ENCODE results near the gene PARD6B. TPM values are rescaled to one million over a fixed set of nuclear protein-coding genes. Genes with fewer than 3 reads are reported as not detected.

The PARD6B gene
- total and polyA plus RNA-seq, 2 of the 4 experiments (the other 2 are of a cell fraction), result 0.17 to 0.90 TPM

GRCh38 chr20:50730765-50731054 is 670 bp upstream of the PARD6B start:
- peak overlapping the region; percentile 70 for H3K14ac ChIP-seq (replicated peaks; ENCODE audit: low read depth, low read length)
- TF ChIP-seq SMC3 (IDR thresholded peaks at IDR 0.05; ENCODE audit: low read depth, low read length) (no peak), NFE2L2 (IDR thresholded peaks at IDR 0.05; ENCODE audit: low read depth, low read length) (no peak), MAFK (IDR thresholded peaks at IDR 0.05; ENCODE audit: low read depth, low read length) (no peak), RCOR1 (IDR thresholded peaks at IDR 0.05; ENCODE audit: insufficient replicate concordance, low read length) (no peak), USF2 (IDR thresholded peaks at IDR 0.05; ENCODE audit: low read depth, low read length) (no peak), POLR2A (IDR thresholded peaks at IDR 0.05; ENCODE audit: low read depth, low read length) (no peak), CTCF (conservative IDR thresholded peaks at IDR 0.05; ENCODE audit: low read depth, low read length) (no peak), FOS (IDR thresholded peaks at IDR 0.05; ENCODE audit: low read depth, low read length) (no peak), BHLHE40 (IDR thresholded peaks at IDR 0.05; ENCODE audit: low read depth, low read length) (no peak), MXI1 (IDR thresholded peaks at IDR 0.05; ENCODE audit: borderline replicate concordance, low read depth, low read length) (no peak), ELK1 (IDR thresholded peaks at IDR 0.05; ENCODE audit: borderline replicate concordance, low read depth, low read length) (no peak), RAD21 (IDR thresholded peaks at IDR 0.05; ENCODE audit: low read length) (no peak), CEBPB (IDR thresholded peaks at IDR 0.05; ENCODE audit: low read depth, low read length) (no peak)
- no peak overlapping the region for H2BK5ac ChIP-seq (ENCODE audit: low read depth, low read length, poor library complexity, severe bottlenecking)
- DNase-seq (no peak), ATAC-seq (ENCODE audit: low read depth) (no peak)
- peaks cover 16% of the 10 kb centered on the region for H3K9me1 ChIP-seq (ENCODE audit: insufficient read depth, low read length)
- WGBS, 2 experiments (ENCODE audit: extremely low coverage in 2 of 2, insufficient read length in 1 of 2), result 1% methylated on average over 25 of the region's 35 CpGs; no CpG with 5 or more reads in 1 of the 2 experiments
- H2AK9ac ChIP-seq (replicated peaks; ENCODE audit: low read depth, low read length, poor library complexity), result peak overlapping the region; percentile 90
- no peak overlapping the region for H2AK5ac ChIP-seq (ENCODE audit: low read depth, low read length)
- no peak overlapping the region; the same call in 2 of the 3 replicates for H2BK15ac ChIP-seq (ENCODE audit: low read depth, low read length)
- H3K18ac ChIP-seq (ENCODE audit: low read depth, low read length), result 0 out of 2 replicates have a peak overlapping the region, but pooled peaks have one; percentile 1
- peak overlapping the region; percentile 58 to 76; a peak in 3 of 4 replicates for H4K8ac ChIP-seq (ENCODE audit: low read depth in 2 of 2, low read length in 2 of 2)
- intact Hi-C loops (cut with micrococcal nuclease) (loop anchor here (2.0 to 5.0 kb wide), 2 partner anchors 40 to 83 kb away; partner anchors contain the start of gene RIPOR3), in situ Hi-C loops (cut with MboI; ENCODE audit: low sequenced_read_pairs) (no loop called here), dilution Hi-C loops (cut with HindIII; ENCODE audit: low sequenced_read_pairs, unreplicated experiment) (no loop called here)
- peak overlapping the region; percentile 87 for H3K4me2 ChIP-seq (ENCODE audit: low read depth, low read length)
- H3K23ac ChIP-seq (ENCODE audit: low read depth, low read length), result no peak overlapping the region
- no TSS peak for BruUV-seq (replicated peaks)
- peak overlapping the region; percentile 97 for H2AFZ ChIP-seq (replicated peaks; ENCODE audit: low read length, poor library complexity)
- CTCF ChIA-PET, result no interaction called here
- peak overlapping the region; percentile 73 for H3K4ac ChIP-seq (ENCODE audit: low read depth, low read length)
- POLR2A ChIA-PET (ENCODE audit: unreplicated experiment), result interaction anchor here (0.7 kb wide), 1 partner anchor 19 kb away, joined by 3 read pairs; no protein-coding TSS in a partner anchor
- peaks cover 4% of the 10 kb centered on the region for H3K4me1 ChIP-seq (ENCODE audit: control insufficient read depth, insufficient read depth, low read length)
- H3K4me3 ChIP-seq (ENCODE audit: insufficient read depth, low read depth, low read length), result peak overlapping the region; percentile 80
- H3K9ac ChIP-seq (ENCODE audit: low read depth, low read length), result peak overlapping the region; percentile 47
- H4K5ac ChIP-seq (ENCODE audit: low read depth, low read length), result peak overlapping the region; percentile 45
- H3K36me3 ChIP-seq (ENCODE audit: control insufficient read depth, insufficient read depth, low read length), result no peaks in the 10 kb centered on the region
- no peaks in the 10 kb centered on the region for H3K9me3 ChIP-seq (ENCODE audit: control insufficient read depth, insufficient read depth, low read length)
- peaks cover 3 to 5% of the 10 kb centered on the region in 2 experiments; a peak in 1 of 4 replicates for H3K79me1 ChIP-seq (ENCODE audit: low read depth in 1 of 2, low read length in 2 of 2)
- H3K56ac ChIP-seq (ENCODE audit: extremely low read depth, insufficient read depth, low read length), result peak overlapping the region; percentile 14; the same call in 1 of the 2 replicates
- peak overlapping the region; percentile 58; the same call in 1 of the 2 replicates for H4K91ac ChIP-seq (ENCODE audit: insufficient read depth, low read depth, low read length)
- peak overlapping the region; percentile 4; the same call in 1 of the 2 replicates for H2BK120ac ChIP-seq (ENCODE audit: low read depth, low read length)
- H3K27me3 ChIP-seq (ENCODE audit: control insufficient read depth, insufficient read depth, low read length), result peaks cover 3% of the 10 kb centered on the region; the same call in 1 of the 2 replicates
- H2BK20ac ChIP-seq (ENCODE audit: low read depth, low read length), result no peak overlapping the region
- H3K27ac ChIP-seq (ENCODE audit: insufficient read depth, low read length), result peak overlapping the region; percentile 20; the same call in 1 of the 2 replicates
- H4K20me1 ChIP-seq (ENCODE audit: insufficient read depth, low read length), result no peaks in the 10 kb centered on the region
